ENCODE results near the gene ZNF503.

Gene ZNF503

GRCh38 chr10:75431180-75432111 lies 29.9 kb upstream of the ZNF503 start, which contains the start of gene LRMDA:
LRMDA (plus strand) TSS chr10:75431624.
- DNase-seq, result no peak

DNA sequence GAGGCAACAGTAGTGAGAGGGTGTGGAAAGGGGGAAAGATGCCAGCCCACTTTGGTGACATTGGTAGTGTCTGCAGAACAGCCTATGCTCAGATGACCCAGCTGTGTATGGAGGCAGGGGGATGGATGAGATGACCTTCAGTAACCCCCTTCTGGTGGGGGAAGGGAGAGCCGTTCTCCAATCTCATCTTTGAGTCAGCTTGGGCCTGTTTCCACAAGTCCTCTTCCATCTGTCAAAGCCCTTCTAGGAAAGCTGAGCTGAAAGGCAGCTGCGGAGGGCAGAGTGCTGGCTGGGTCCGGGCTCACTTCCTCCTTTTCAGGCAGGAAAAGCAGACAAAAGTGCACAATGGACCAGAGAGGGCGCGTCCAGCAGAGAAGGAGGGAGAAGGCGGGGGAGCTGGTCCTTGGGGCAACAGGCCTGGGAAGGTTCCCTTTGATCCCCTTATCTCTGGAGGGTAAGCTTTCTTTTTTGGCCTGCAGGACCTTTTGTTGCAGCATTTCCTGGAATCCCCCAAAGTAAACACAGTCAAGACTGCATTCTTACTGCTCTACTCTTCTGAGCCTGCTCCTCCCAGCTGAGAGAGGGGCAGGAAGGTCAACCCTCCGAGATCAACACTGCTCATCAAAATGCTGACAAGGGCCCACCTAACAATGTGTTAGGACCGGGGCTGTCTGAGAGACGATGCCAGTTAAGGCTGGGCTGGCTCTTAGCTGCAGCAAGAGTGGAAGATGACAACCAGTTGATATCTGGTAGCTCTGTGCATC lies 28.6 kb upstream of the ZNF503 start:
- DNase-seq, result no peak

DNA sequence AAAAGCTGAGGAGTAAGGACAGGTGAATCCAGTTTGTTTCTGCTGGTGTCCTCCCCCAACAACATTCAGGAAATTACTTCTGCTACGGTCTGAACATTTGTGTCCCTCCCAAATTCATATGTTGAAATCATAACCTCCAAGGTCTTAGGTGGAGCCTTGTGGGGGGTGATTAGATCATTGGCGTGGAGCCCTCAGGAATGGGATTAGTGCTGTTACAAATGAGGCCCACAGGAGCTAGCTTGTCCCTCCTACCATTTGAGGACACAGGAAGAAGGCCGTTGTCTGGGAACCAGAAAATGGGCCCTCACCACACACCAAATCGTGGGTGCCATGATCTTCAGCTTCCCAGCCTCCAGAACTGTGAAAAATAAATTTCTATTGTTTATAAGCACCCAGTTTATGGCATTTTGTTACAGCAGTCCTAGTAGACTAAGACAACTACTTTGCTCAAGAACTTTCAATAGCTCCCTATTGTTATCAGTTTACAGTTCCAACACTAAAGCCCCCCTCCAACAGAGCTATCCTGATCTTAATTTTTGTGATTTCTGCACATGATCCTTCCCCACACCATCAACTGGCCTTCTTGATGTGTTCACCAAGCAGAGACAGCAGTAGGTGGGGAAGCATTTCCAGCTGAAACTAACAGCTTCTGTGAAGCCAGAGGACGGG lies 27.7 kb upstream of the ZNF503 start:
- DNase-seq, result no peak

- peak in 1 of 2 donors; percentile 38 for DNase-seq
These were observed 27.0 kb upstream of the ZNF503 start for GRCh38 chr10:75428434-75429158.

- DNase-seq, result no peak
These were observed 26.4 kb upstream of the ZNF503 start for GRCh38 chr10:75427951-75428350.

- no peak for DNase-seq
These were observed 25.3 kb upstream of the ZNF503 start for GRCh38 chr10:75426880-75427279.

- no peak for DNase-seq
These were observed 23.9 kb upstream of the ZNF503 start for GRCh38 chr10:75425291-75426079.

GRCh38 chr10:75424571-75424970 lies 23.0 kb upstream of the ZNF503 start:
- no peak for DNase-seq

DNA sequence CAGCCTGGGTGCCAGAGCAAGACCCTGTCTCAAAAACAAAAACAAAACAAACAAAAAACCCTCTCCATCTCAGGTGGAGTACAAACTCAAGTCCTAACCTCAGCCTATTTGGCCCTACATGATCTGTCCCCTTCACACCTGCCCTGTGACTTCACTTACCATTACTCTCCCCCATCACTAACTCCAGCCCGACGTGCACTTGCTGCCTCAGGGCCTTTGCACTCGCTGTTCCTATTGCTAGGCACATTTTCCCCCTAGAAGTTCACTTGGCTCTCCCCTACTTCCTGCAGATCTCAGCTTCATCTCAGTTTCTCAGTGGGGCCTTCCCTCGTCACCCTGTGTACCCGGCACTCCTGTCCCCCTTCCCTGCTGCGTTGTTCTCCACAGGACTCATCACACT lies 21.3 kb upstream of the ZNF503 start:
- DNase-seq, result no peak

DNA sequence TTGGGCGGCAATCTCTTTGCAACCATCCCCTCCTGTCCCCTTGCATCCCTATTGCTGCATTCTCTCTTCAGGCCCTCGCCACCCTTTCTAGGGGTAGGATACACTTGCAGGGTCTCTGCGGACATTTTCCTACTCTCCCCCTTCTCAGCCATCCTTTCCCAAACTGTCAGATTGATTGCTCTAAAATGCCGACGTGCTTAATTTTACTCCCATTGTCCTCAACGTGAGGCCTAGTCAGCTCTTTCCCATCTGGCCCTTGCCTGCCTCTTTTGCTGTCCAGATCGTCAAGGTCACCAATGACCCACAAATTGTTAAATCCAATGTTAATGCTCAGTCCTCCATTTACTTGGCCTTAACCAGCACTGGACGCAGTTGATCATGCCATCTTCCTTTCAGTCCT lies 17.1 kb upstream of the ZNF503 start:
- DNase-seq, result no peak

DNA sequence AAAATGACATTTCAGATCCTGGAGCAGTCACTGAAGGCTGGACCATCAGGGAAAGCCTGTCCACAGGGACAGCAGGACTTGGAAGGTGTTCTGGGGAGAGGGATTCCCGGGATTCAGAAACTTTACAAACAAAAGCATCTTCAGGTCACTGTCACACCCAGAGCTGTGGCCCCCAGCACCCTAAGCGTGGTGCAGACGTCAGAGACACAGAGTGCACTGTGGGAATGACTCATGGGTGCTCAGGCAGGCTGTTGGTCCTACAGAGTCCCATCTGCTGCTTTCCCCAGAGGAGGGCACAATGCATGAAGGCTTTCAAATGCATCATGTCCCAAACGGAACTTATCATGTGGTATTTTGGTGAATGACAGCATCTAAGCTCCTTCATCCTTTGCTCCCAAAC lies 16.7 kb upstream of the ZNF503 start:
- no peak for DNase-seq

DNA sequence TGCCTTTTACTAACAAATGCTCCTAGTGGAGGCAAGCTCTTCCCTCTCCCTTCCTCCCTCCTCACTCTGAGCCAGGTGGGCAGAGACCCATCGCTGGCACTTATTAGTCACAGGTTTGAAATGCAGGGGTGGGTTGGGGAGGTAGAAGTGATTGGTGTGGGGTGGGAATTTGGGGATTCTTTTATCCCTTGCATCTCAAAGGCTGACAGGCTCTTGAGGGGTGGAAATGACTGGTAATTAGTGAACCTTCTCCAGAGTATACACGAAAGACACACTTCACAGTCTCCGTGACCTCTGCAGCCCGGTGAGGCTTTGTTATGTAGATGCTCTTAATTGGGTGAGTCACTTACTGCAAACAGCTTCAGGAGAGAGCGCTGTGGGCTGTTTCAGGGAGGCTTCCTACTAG lies 16.0 kb upstream of the ZNF503 start:
- no peak for DNase-seq

GRCh38 chr10:75414527-75414926 lies 13.0 kb upstream of the ZNF503 start:
- no peak for DNase-seq

DNA sequence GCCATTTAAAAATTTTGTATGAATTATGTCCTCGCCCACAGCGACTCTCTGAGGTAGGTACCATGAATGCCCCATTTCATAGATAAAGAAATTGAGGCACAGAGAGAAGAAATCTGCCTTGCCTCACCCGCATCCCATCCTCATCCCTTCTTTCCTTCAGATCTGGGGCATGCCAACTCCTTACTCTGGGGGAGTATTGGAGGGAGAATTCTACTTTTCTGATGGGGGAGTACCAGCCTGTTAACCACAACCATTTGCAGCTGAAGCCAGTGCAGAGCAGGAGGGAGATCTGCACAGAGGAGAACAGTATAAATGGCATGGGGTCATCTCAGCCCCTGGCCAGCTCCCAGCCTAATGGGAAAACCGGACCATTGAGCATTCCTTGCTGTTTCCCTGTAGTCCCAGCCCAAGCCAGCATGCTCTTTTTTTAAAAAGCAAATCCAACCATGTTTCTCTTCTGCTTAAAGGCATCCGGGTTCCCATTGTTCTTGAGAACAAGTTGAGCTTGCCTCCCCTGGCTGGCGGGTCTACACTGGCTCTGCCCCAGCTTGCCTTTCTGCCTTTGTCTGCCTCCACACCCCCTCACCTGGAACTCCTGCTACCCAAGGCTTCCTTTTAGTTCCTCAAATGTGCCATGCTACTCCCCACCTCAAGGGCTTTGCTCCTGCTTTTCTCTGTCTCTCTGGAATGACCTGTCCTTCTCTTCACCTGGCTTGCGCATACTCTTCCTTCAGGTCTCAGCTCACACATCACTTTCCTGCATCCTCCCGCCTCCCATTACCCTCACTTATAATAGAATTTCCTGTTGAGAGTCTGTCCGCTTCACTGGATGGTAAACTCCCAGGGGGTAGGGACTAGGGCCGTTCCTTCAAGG lies 8.8 kb upstream of the ZNF503 start:
- no peak for DNase-seq

- DNase-seq, result peak in 1 of 2 donors; percentile 29
These were observed 7.6 kb upstream of the ZNF503 start for GRCh38 chr10:75408911-75409885.

DNA sequence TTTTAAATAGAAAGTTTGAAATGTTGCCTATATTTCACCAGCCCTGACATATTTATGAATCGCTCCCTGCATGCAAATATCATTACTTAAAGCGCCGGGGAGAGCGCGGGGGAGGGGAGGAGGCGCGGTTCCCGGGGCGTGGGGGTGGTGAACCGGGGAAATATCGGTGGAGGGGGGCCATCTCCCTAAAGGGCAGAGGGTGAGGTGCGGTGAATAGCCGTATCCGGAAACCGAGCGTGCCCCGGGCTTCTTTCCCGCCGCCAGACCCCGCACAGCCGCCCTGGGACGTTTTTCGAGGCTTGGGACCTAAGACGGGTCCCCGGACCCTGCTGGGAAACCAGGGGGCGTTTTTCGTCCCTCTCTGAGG lies 6.9 kb upstream of the ZNF503 start:
- no peak for DNase-seq

DNA sequence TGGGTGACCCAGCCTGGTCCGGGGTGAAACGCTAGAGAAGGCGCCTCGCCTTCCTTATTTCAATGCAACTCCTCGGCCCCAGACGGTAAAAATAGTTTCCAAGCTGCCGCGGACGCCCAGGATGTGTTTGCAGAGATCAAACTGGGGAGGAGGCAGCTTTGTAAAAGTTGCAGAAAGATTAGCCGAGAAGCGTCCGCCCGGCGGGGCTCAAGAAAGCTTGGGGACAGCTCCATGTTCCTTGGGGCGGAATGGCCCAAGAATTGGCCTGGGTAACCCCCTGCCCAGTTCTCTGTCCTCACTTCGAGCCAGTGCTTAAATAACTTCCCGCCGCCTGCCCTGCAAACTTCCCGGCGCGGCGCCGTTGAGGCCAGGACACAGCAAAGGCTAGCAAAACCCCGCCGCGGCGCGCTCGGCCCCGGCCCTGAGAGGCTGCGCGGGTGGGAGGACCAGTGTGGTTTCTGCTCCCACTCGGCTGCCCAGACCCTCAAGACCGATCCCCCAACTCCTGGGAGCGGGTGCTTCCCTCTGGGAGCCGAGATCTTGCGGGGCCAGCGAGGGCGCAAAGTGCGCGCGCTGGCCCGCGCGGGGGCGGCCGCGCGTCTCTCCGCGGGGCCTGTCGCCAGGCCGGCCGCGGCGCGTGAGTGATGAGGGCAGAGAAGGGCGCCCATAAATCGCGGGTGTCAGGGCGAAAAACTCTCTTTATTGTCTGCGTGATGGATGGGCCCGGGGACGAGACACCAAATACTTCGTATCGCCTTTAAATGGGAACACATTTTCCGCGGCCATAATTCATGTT lies 6.3 kb upstream of the ZNF503 start:
- no peak for DNase-seq

- DNase-seq, result no peak
These were observed 5.7 kb upstream of the ZNF503 start for GRCh38 chr10:75407224-75407712.
